HG02943 (cell line): Measurements from ENCODE around the gene CIRBP.

Experiments
- ATAC-seq: cut with Tn5 transposase; IDR thresholded peaks from one replicate; pipeline ENCODE4 v1.9.1; 2021; ENCODE audit warnings: mild to moderate bottlenecking, low read depth, moderate library complexity; ENCODE audit not compliant: unreplicated experiment

Gene CIRBP

DNA sequence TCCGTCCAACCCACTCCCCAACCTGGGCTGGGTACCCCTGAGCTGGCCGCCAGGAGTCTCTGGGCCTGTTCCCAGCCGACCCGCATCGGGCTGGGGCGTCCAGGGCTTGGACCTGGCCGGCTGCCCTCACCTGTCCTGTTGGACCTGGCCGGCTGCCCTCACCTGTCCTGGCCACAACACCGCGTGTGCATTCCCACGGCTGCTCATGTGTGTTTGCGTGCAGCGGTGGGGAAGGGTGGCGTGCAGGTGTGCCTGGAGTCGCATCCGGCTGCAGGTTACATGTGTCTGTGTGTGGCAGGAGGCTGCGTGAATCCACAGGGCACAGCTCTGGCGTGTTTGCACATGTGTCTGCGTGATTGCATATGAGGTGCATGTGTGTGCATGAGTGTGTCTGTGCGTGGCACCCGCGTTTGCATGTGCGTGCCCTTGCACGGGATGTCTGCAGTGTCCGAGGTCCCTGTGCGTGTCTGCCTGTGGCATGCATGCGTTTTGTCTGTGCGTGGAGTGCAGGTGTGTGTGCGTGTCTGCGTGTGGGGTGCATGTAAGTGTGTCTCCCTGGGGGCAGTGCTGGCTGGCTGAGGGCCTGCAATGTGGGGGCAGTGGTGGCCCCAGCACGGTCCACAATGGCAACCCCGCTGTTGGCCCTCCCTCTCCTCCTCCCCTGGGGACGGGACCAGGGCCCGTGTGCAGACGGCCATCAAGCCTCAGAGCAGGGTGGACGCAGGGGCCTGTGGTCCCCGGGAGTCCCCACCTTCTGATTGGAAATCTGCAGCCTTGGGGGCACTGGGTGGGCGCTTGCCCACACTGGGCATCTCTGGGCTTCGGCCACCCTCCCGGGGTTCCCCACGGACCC is 19.9 kb downstream of the CIRBP start:
- ATAC-seq, result no peak

DNA sequence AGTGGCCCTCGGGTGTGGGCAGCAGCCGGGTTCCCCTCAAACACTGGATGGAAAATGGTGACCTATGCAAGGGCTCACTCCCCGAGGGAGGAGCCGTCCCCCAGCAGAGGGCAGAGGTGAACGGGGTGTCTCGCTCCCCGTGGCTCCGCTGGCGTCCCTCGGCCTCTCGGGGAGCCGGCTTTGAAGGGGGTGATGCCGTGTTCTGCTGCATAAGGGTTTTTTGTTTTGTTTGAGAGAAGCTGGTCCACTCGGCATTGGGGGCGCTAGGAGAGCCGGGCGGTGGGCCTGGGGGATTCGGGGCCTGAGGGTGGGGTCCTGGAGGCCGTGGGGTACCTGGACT is 20.5 kb downstream of the CIRBP start:
- ATAC-seq, result no peak

DNA sequence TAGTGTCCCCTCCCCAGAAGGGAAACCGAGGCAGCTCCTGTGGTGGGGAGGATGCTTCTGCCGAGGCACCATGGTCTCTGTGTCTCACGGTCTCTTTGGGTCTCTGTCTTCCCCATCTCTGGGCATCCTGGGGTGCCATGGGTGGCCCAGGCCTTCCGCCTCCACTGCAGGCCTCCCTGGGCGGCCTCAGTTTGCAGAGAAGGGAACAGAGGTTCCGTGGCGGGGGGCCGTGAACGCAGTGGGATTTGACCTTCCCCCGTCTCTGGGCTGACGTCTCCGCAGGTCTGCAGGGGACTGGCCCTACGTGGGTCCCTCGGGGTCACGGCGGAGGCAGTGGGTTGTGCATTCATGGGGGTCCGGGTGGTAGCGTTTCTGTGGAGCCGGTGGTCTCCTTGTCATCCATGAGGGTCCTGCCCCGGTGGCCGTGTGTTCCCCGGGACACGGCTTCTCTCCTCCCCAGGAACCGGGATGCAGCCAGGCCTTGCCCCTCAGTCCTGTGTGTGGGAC is 21.1 kb downstream of the CIRBP start:
- no peak for ATAC-seq

DNA sequence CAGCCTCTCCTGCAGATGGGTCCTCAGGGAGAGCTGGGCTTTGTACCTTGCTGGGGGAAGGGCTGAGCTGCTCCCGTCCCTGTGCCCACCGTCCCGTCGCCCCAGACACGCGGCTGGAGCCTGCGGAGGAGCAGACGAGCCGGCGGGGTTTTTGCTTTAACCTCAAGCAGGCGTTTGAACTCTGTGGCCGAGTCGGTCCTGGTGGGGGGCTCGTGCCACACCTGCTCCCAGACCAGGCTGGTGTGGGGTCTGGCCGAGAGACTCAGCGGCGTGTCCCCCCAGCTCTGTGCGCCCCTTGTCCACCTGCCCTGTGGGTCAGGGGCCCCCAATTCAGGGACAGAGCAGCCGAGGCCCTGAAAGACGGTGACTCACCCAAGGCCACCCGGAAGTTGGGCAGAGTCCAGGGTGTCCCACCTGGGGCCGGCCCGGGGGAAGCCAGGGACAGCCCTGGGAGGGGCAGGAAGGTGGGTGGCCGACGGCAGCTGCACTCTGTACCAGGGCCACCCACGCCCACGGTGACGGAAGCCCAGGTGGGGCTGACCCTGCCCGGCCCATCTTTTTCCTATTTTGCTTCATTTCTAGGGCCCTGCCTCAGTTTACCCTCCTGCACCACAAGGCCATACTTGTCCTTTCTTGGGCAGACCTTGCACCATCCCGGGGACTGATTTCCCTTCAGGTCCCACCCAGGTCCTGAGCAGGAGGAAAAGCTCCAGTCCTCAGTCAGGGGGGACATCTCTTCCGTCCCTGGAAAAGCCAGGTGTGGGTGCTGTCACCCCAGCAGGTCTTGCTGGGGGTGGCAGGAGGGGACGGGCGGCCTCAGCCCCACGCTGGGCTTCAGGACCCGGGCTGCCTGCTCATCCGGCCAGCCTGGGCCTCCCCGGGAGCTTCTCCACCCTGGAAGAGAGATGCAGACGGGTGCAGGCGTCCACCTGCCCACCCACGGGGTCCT is 21.8 kb downstream of the CIRBP start:
- no peak for ATAC-seq

DNA sequence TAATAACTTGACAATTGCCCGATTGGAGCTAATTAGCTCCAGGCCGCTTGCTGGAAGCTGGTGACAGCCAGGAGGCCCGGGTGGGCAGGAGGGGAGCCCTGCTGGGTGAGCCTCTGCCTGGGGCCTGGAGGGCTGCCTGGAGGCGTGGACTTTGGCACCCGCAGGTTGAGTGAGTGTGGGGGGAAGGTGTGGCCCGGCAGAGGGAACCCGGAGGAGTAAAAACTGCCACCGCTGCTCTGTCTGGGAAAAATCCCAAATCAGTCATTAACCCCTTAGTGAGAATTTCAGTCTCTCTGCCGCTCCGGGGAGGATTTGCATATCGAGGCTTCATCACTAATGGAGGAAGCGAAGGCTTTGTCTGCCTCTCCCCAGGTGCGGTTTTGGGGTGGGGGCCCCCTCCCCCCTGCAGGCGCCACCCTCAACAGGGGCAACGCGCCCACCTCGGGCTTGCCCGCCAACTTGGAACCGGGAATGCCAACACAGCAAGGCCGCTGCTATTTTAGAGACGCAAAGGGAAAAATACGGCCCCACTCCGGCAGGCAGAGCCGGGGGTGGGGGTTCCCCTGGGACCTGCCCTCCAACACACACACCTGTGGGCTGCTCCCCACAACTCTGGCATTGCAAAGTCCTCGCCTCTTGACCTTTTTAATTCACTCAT is 22.8 kb downstream of the CIRBP start:
- no peak for ATAC-seq

DNA sequence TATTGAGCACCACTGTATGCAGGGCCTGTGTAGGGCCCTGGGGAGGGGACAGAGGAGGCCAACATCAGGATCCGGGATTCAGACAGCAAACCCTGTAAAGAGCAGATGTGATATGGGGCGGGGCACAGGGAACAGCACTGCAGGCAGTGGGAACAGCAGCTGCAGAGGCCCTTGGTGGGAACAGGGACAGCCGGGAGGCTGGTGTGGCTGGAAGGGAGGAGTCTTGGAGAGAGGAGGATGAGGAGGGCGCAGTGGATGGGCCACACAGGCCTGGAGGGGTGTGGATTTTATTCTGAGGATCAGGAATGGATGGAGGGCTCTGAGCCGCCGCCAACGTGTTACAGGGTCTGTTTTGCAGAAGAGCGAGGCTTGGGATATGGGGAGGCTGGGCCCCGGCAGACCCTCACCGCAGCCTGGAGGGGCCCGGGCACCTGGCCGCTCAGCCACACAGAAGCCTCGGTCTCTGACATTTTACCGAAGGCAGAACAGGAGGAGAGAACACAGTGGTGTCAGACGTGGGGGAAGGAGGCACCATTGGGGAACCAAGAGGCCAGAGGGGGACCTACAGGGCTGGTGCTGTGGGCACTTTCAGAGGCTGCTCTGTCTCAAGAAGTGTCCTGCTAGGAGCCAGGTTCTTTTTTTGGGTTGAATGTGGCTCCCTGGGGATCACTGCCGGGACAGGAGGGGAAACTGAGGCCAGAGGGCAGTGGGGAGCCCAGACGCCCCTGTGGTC is 23.5 kb downstream of the CIRBP start:
- no peak for ATAC-seq

DNA sequence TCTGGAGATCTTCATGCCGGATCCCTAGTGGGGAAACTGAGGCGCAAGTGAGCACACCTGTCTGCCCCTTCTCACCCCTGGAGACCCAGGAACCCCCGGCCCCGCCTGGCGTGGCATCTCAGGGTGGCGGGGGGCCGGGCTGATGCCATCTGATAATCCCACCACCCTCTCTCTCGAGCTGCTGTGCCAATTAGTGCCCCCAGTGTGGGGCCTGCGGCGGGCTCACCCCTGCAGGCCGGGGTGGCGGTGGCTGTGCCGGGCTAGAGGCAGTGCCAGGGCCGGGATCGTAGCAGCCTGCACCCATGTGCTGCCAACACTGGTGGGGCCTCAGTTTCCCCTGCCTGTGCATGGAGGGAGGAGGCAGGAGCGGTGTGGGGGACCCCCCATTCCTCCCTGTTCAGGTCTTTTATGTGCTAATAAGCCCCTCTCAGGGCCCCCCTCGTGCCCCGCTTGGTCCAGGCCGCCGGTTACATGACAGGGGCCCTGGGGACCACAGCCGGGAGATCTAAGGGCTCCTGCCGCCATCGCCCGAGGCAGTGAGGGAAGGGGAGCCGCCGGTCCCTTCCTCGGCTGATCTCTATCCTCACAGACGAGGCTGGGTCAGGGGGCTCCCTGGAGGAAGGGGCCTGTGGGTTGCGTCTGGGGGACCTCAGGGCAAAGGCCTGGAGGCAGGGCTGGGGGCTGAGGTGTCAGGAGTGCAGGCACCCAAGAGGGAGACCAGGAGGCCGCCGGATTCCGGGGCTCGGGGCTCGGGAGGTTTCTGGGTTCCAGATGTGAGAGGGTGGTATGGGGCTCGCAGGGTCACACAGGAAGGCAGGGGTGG is 24.9 kb downstream of the CIRBP start:
- no peak for ATAC-seq

DNA sequence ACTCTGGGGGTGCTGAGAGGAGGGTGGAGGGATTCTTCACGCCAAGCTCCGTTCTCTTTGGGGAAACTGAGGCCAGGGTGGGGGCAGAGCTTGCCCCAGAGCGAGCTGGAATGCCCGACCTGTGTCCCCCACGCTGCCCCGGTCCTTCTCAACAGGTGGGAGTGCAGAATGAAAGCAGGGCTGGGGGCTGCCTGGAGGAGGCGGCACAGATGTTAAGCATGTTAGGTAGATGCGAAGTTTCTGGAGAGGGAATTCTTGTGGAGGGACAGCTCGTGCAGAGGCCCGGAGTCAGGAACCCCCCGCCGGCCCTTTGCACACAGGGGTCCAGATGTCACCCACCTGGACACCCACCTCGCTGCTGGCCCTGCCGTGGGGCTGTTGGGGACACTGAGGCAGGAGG is 25.6 kb downstream of the CIRBP start:
- ATAC-seq, result no peak

DNA sequence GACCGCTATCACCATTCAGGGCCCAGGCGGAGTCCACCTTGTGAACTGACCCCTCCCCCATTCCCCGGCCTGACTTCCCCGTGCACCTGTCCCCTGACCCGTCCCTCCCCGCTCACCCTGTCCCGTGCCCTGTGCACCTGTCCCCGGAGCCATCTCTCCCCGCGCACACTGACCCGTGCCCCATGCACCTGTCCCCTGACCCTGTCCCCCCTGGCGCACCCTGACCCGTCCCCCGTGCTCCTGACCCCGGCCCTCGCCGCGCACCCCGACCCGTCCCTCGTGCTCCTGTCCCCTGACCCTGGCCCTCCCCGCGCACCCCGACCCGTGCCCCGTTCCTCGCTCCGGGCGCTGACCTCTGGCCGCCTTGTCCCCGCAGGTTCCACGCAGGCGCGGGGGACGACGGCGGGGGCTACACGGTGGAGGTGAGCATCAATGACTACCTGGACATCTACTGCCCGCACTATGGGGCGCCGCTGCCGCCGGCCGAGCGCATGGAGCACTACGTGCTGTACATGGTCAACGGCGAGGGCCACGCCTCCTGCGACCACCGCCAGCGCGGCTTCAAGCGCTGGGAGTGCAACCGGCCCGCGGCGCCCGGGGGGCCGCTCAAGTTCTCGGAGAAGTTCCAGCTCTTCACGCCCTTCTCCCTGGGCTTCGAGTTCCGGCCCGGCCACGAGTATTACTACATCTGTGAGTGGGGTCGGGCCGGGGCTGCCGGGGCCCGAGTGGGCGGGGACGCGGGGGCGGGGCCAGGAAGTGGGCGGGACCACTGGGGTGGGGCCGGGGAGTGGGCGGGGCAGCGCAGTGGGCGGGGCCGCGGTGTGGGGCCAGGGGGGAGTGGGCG is 26.3 kb downstream of the CIRBP start:
- no peak for ATAC-seq

DNA sequence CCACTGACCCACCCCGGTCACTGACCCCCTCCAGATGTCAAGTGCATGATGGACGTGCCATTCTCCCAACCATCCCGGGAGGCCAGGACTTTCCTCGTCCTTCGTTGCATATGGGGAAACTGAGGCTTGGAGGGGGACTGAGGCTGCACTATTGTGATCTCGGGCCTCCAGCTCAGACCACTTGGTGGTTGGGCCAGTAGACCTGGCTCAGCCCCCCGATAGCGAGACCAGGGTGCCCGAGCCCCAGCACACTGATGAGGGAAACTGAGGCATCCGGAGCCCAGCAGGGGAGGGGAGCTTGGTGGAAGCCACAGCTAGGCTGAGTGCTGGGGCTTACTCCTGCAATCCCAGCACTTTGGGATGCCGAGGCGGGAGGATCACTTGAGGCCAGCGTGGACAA is 26.9 kb downstream of the CIRBP start:
- ATAC-seq, result no peak

DNA sequence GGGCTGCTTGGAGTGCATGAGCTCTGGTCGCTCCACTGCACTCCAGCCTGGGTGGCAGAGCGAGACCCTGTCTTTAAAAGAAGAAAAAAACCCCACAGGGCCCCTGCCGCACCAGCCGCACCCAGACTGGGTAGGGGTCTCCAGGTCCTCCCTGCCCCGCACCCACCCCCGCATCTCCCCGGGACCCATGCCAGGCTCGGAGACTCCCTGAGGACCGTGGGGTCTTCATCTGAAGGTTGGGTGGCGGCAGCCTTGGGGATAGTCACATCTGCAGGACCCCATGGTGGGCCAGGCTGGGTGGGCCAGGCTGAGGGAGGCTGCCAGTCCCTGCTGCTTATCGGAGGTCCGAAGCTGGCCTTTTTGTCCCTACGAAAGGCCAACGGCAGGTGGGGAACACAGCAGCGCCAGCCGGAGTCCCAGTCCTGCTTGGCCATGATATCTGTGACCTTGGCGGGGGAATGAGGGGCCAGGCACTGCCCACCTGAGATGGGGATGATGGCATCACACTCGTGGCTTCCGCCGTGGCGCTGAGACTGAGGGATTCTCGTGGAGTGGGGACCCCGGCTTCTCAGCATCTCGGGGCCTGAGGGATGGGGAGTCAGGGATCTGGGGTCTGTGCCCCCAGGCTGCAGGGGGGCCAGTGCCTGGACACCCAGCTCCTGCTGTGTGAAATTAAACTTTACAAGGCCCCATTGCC is 27.6 kb downstream of the CIRBP start:
- no peak for ATAC-seq

DNA sequence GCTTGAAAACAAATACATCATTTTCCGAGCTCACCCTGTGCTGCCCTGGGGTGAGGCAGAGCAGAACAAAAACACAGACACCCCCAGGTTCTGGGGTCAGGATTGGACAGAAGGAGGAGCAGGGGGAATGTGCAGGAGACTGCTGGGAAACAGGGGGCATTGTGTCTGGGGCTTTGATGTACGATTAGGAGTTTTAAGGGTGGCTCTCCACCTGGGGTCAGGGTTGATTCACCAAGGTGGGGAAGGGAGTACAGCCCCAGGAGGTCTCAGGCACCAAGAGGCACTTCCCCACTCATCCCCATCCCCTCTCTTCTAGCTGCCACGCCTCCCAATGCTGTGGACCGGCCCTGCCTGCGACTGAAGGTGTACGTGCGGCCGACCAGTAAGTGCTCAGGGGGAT is 29.1 kb downstream of the CIRBP start:
- no peak for ATAC-seq

DNA sequence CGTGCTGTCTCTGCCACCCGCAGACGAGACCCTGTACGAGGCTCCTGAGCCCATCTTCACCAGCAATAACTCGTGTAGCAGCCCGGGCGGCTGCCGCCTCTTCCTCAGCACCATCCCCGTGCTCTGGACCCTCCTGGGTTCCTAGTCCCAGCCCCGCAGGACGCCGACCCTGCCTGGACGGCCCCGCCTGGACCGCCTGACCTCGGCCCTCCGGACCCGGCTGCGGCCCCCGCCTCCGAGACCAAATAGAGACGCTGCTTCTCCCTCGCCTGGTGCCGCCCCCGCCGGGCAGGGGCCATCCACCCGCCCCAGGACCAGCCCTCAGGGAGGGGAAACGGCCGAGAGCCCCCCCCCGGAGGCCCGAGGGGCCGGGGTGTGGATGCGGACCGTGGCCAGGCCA is 30.7 kb downstream of the CIRBP start:
- no peak for ATAC-seq

DNA sequence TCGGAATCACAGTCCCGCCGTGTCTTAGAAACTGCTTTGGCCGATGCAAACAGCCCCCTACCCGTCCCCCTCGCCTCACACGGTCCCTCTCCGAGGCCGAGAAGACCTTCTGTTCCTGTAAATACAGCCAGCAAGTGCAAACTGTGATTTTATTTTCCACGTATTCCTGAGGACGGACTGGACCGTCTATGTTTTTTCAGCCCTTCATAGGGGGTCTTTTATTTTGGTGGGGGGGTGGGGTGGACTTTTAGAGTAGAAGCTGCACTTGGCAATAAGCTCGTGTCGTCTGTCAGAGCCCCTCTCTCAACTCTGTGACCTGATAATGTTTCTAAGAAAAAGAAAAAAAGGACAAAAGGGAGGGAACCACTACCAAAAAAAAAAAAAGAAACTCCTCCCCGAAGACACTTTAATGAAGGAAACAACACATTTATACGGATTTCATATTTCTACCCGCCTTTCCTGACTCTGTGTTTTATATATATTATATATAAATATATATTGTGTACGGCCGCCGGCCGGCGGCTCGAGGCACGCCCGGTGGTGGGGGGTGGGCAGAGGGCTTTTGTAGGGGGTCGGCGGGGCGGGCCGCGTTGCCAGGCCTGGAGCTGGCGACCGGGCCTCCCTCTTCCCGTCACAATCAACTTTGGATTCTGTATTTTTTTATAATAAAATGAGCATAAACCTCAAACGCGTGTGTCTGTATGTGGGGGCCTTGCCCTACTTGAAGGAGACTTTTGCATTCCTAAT is 31.8 kb downstream of the CIRBP start:
- ATAC-seq, result no peak

DNA sequence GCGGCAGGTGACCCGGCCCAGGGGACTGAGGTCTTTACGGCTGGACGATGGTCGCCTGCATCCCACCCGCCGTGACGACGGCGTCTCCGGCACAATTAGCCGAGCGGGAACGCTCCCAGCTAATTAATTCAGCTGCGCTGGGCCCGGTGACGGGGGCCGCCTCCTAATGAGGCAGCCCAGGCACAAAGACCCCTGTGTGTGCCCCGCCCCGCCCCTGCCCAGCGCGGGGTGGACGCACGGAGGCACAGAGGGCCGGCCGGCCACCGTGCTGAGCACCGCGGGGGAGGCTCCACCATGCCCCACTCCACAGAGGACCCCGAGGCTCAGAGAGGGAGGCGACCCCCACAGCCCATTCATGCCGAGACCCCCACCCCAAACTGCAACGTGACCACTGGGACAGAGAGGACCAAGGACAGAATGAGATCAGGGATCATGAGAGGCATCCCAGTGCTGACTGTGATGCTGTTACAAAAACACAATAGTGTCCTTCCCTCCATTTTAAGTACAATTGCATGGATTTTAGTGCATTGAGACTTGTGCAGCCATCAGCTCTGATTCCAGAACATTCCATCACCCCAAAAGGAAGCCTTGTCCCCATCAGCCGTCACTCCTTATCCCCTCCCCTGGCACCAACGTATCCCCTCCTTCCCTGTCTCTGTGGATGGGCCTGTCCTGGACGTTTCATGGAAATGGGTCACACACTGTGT is 33.6 kb downstream of the CIRBP start:
- no peak for ATAC-seq

DNA sequence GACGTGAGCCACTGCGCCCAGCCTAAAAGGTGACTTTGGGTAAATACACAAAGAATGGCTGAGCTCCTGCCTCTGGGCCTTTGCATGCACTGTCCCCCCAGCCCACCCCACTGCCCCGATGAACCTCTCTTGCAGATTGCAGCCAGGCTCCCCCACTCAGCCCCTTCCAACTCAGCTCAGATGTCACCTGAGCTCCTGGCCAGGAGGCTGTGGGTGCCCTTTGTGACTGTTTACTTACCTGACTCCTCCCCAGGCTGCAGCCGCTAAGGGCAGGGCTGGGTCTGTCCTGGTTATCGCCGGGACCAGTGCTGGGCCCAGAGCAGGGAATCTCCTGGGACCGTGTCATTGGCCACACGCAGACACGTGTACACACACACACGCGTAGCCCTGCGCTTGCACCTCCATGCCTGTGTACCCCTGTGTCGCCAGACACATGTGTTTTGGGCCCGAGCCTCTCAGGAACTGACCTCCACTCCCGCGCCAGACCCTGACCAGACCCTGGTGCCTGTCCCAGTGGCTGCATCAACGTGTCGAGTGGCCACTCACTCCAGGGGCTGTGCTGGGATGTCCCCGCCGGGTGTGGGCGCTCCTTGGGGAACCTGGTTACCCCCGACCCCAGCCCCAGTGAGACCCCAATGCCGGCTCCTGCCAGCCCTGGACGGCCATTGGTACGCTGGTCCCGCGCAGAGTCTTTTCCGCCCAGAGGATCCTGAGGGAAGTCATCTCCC is 35.2 kb downstream of the CIRBP start:
- ATAC-seq, result no peak
